ENCODE data around the gene MRPS22.

The MRPS22 gene

GRCh38 chr3:139354661-139355060 is 10.8 kb downstream of the MRPS22 start:
- H2AK5ac ChIP-seq (ENCODE audit: low read depth, low read length), result no peak overlapping the region
- no peak overlapping the region for H3K27ac ChIP-seq (replicated peaks; ENCODE audit: low read length)
- no peak overlapping the region for H3K4ac ChIP-seq (ENCODE audit: low read length)
- no peaks in the 10 kb centered on the region for H3K9me3 ChIP-seq (replicated peaks in 1 of 2; ENCODE audit: control insufficient read depth in 2 of 2, insufficient read depth in 1 of 2, low read depth in 1 of 2, low read length in 2 of 2)
- H3K23ac ChIP-seq (ENCODE audit: low read depth, low read length, poor library complexity), result no peak overlapping the region
- no peak overlapping the region for H4K8ac ChIP-seq (ENCODE audit: low read depth, low read length)
- peaks cover 0 to 12% of the 10 kb centered on the region in 2 donors for H3K4me1 ChIP-seq (ENCODE audit: control insufficient read depth in 2 of 2, insufficient read depth in 1 of 2, low read depth in 1 of 2, low read length in 2 of 2)
- no peak overlapping the region for H2AFZ ChIP-seq (ENCODE audit: low read length)
- no peak overlapping the region for H3K9ac ChIP-seq (ENCODE audit: low read depth, low read length, poor library complexity)
- no peak overlapping the region for H2BK5ac ChIP-seq (ENCODE audit: low read length)
- H3K27me3 ChIP-seq (ENCODE audit: control insufficient read depth in 3 of 3, insufficient read depth in 3 of 3, low read depth in 1 of 3, low read length in 3 of 3), result no peaks in the 10 kb centered on the region
- H3K36me3 ChIP-seq (replicated peaks in 1 of 2; ENCODE audit: control insufficient read depth in 2 of 2, insufficient read depth in 2 of 2, low read length in 2 of 2), result peaks cover 26 to 87% of the 10 kb centered on the region in 2 donors
- H3K18ac ChIP-seq (ENCODE audit: low read length), result no peak overlapping the region
- H3K79me1 ChIP-seq (ENCODE audit: low read depth, low read length), result no peaks in the 10 kb centered on the region
- no peak overlapping the region for H3K4me2 ChIP-seq (ENCODE audit: insufficient read depth, low read length, poor library complexity, severe bottlenecking)
- H3K14ac ChIP-seq (ENCODE audit: low read length), result no peak overlapping the region
- WGBS, 2 donors (ENCODE audit: extremely low coverage in 2 of 2, insufficient read length in 2 of 2, insufficient replicate concordance in 1 of 2), result no CpG with 5 or more reads among the region's 4 CpGs
- H2BK12ac ChIP-seq (ENCODE audit: low read length), result no peak overlapping the region
- H3K4me3 ChIP-seq (ENCODE audit: low read length in 2 of 2), result no peak overlapping the region
- H2BK120ac ChIP-seq (ENCODE audit: low read depth, low read length), result no peak overlapping the region
- no peak for DNase-seq (ENCODE audit: low spot score)
- no peak overlapping the region for H4K91ac ChIP-seq (ENCODE audit: low read depth, low read length, poor library complexity)
- H2BK15ac ChIP-seq (ENCODE audit: low read length), result no peak overlapping the region

GRCh38 chr3:139355476-139355875 is 11.7 kb downstream of the MRPS22 start:
- H3K27ac ChIP-seq (replicated peaks; ENCODE audit: low read length), result no peak overlapping the region
- no peaks in the 10 kb centered on the region for H3K27me3 ChIP-seq (ENCODE audit: control insufficient read depth in 3 of 3, insufficient read depth in 3 of 3, low read depth in 1 of 3, low read length in 3 of 3)
- no peak overlapping the region for H3K4me2 ChIP-seq (ENCODE audit: insufficient read depth, low read length, poor library complexity, severe bottlenecking)
- H3K36me3 ChIP-seq (replicated peaks in 1 of 2; ENCODE audit: control insufficient read depth in 2 of 2, insufficient read depth in 2 of 2, low read length in 2 of 2), result peaks cover 26 to 89% of the 10 kb centered on the region in 2 donors
- H3K79me1 ChIP-seq (ENCODE audit: low read depth, low read length), result no peaks in the 10 kb centered on the region
- no peak overlapping the region for H3K9ac ChIP-seq (ENCODE audit: low read depth, low read length, poor library complexity)
- no peak overlapping the region for H2BK5ac ChIP-seq (ENCODE audit: low read length)
- H2BK120ac ChIP-seq (ENCODE audit: low read depth, low read length), result no peak overlapping the region
- H2BK12ac ChIP-seq (ENCODE audit: low read length), result no peak overlapping the region
- no peak overlapping the region for H4K91ac ChIP-seq (ENCODE audit: low read depth, low read length, poor library complexity)
- no peak overlapping the region for H3K4ac ChIP-seq (ENCODE audit: low read length)
- H4K8ac ChIP-seq (ENCODE audit: low read depth, low read length), result no peak overlapping the region
- no peak overlapping the region for H3K14ac ChIP-seq (ENCODE audit: low read length)
- no peak for DNase-seq (ENCODE audit: low spot score)
- no CpG with 5 or more reads among the region's 4 CpGs for WGBS, 2 donors (ENCODE audit: extremely low coverage in 2 of 2, insufficient read length in 2 of 2, insufficient replicate concordance in 1 of 2)
- H2AK5ac ChIP-seq (ENCODE audit: low read depth, low read length), result no peak overlapping the region
- no peak overlapping the region for H2AFZ ChIP-seq (ENCODE audit: low read length)
- H2BK15ac ChIP-seq (ENCODE audit: low read length), result no peak overlapping the region
- no peak overlapping the region for H3K18ac ChIP-seq (ENCODE audit: low read length)
- no peak overlapping the region for H3K23ac ChIP-seq (ENCODE audit: low read depth, low read length, poor library complexity)
- H3K9me3 ChIP-seq (replicated peaks in 1 of 2; ENCODE audit: control insufficient read depth in 2 of 2, insufficient read depth in 1 of 2, low read depth in 1 of 2, low read length in 2 of 2), result no peaks in the 10 kb centered on the region
- peaks cover 0 to 15% of the 10 kb centered on the region in 2 donors for H3K4me1 ChIP-seq (ENCODE audit: control insufficient read depth in 2 of 2, insufficient read depth in 1 of 2, low read depth in 1 of 2, low read length in 2 of 2)
- H3K4me3 ChIP-seq (ENCODE audit: low read length in 2 of 2), result no peak overlapping the region

- Histone ChIP-seq H3K36me3 (replicated peaks in 1 of 2; ENCODE audit: control insufficient read depth in 2 of 2, insufficient read depth in 2 of 2, low read length in 2 of 2) (peaks cover 27 to 89% of the 10 kb centered on the region in 2 donors), H2BK12ac (ENCODE audit: low read length) (no peak overlapping the region), H3K79me1 (ENCODE audit: low read depth, low read length) (no peaks in the 10 kb centered on the region), H2AFZ (ENCODE audit: low read length) (no peak overlapping the region), H3K4me2 (ENCODE audit: insufficient read depth, low read length, poor library complexity, severe bottlenecking) (no peak overlapping the region), H3K27me3 (ENCODE audit: control insufficient read depth in 3 of 3, insufficient read depth in 3 of 3, low read depth in 1 of 3, low read length in 3 of 3) (no peaks in the 10 kb centered on the region), H3K9ac (ENCODE audit: low read depth, low read length, poor library complexity) (no peak overlapping the region), H3K4ac (ENCODE audit: low read length) (no peak overlapping the region), H3K23ac (ENCODE audit: low read depth, low read length, poor library complexity) (no peak overlapping the region), H3K9me3 (replicated peaks in 1 of 2; ENCODE audit: control insufficient read depth in 2 of 2, insufficient read depth in 1 of 2, low read depth in 1 of 2, low read length in 2 of 2) (no peaks in the 10 kb centered on the region), H3K18ac (ENCODE audit: low read length) (no peak overlapping the region), H2AK5ac (ENCODE audit: low read depth, low read length) (no peak overlapping the region), H3K4me1 (ENCODE audit: control insufficient read depth in 2 of 2, insufficient read depth in 1 of 2, low read depth in 1 of 2, low read length in 2 of 2) (peaks cover 0 to 15% of the 10 kb centered on the region in 2 donors), H2BK5ac (ENCODE audit: low read length) (no peak overlapping the region), H4K91ac (ENCODE audit: low read depth, low read length, poor library complexity) (no peak overlapping the region), H2BK15ac (ENCODE audit: low read length) (no peak overlapping the region), H3K4me3 (ENCODE audit: low read length in 2 of 2) (no peak overlapping the region), H2BK120ac (ENCODE audit: low read depth, low read length) (no peak overlapping the region), H4K8ac (ENCODE audit: low read depth, low read length) (no peak overlapping the region), H3K14ac (ENCODE audit: low read length) (no peak overlapping the region), H3K27ac (replicated peaks; ENCODE audit: low read length) (no peak overlapping the region)
- no peak for DNase-seq (ENCODE audit: low spot score)
- no CpG with 5 or more reads among the region's 1 CpG for WGBS, 2 donors (ENCODE audit: extremely low coverage in 2 of 2, insufficient read length in 2 of 2, insufficient replicate concordance in 1 of 2)
Observed at GRCh38 chr3:139355891-139356290, 12.1 kb downstream of the MRPS22 start.

GRCh38 chr3:139357899-139358298 is 14.1 kb downstream of the MRPS22 start:
- no peak overlapping the region for H3K9ac ChIP-seq (ENCODE audit: low read depth, low read length, poor library complexity)
- H3K27ac ChIP-seq (replicated peaks; ENCODE audit: low read length), result no peak overlapping the region
- H2BK12ac ChIP-seq (ENCODE audit: low read length), result no peak overlapping the region
- H2AK5ac ChIP-seq (ENCODE audit: low read depth, low read length), result no peak overlapping the region
- no peak overlapping the region for H2BK120ac ChIP-seq (ENCODE audit: low read depth, low read length)
- H3K14ac ChIP-seq (ENCODE audit: low read length), result no peak overlapping the region
- no peak overlapping the region for H3K18ac ChIP-seq (ENCODE audit: low read length)
- DNase-seq (ENCODE audit: low spot score), result no peak
- no peak overlapping the region for H3K4me2 ChIP-seq (ENCODE audit: insufficient read depth, low read length, poor library complexity, severe bottlenecking)
- no peaks in the 10 kb centered on the region for H3K9me3 ChIP-seq (replicated peaks in 1 of 2; ENCODE audit: control insufficient read depth in 2 of 2, insufficient read depth in 1 of 2, low read depth in 1 of 2, low read length in 2 of 2)
- H3K79me1 ChIP-seq (ENCODE audit: low read depth, low read length), result no peaks in the 10 kb centered on the region
- no peak overlapping the region for H4K8ac ChIP-seq (ENCODE audit: low read depth, low read length)
- H2AFZ ChIP-seq (ENCODE audit: low read length), result no peak overlapping the region
- H3K4ac ChIP-seq (ENCODE audit: low read length), result no peak overlapping the region
- peaks cover 27 to 89% of the 10 kb centered on the region in 2 donors for H3K36me3 ChIP-seq (replicated peaks in 1 of 2; ENCODE audit: control insufficient read depth in 2 of 2, insufficient read depth in 2 of 2, low read length in 2 of 2)
- WGBS, 2 donors (ENCODE audit: extremely low coverage in 2 of 2, insufficient read length in 2 of 2, insufficient replicate concordance in 1 of 2), result no CpG with 5 or more reads among the region's 4 CpGs
- no peak overlapping the region for H2BK5ac ChIP-seq (ENCODE audit: low read length)
- no peak overlapping the region for H3K4me3 ChIP-seq (ENCODE audit: low read length in 2 of 2)
- no peak overlapping the region for H4K91ac ChIP-seq (ENCODE audit: low read depth, low read length, poor library complexity)
- no peak overlapping the region for H3K23ac ChIP-seq (ENCODE audit: low read depth, low read length, poor library complexity)
- H2BK15ac ChIP-seq (ENCODE audit: low read length), result no peak overlapping the region
- no peaks in the 10 kb centered on the region for H3K27me3 ChIP-seq (ENCODE audit: control insufficient read depth in 3 of 3, insufficient read depth in 3 of 3, low read depth in 1 of 3, low read length in 3 of 3)
- peaks cover 0 to 15% of the 10 kb centered on the region in 2 donors for H3K4me1 ChIP-seq (ENCODE audit: control insufficient read depth in 2 of 2, insufficient read depth in 1 of 2, low read depth in 1 of 2, low read length in 2 of 2)
